Suprapubic skin (tissue), 4 donors: Measurements from ENCODE around the gene NDST4. TPM values are rescaled to one million over a fixed set of nuclear protein-coding genes. Genes with fewer than 3 reads are reported as not detected.
"Not testable (repeated sequence)": the region's sequence is repeated elsewhere in the genome, so short reads cannot be mapped to it uniquely, and the experiment has no call there.

Experiments used
- DNase-seq, 2 donors: peaks; one replicate each; pipeline ENCODE4 v3.0.0-alpha.2; 2019; ENCODE audit warnings: low spot score in 2 of 2
- H3K27ac ChIP-seq: fragments of 200-600 bp; sonication (generic); one replicate; pipeline ENCODE4 v1.5.1; 2019
- H3K27me3 ChIP-seq: fragments of 200-600 bp; sonication (generic); one replicate; pipeline ENCODE4 v1.5.1; 2019
- H3K36me3 ChIP-seq: fragments of 200-600 bp; sonication (generic); one replicate; pipeline ENCODE4 v1.5.1; 2019
- H3K4me1 ChIP-seq: fragments of 200-600 bp; sonication (generic); one replicate; pipeline ENCODE4 v1.5.1; 2019
- H3K4me3 ChIP-seq: fragments of 200-600 bp; sonication (generic); one replicate; pipeline ENCODE4 v1.5.1; 2019; ENCODE audit warnings: mild to moderate bottlenecking
- H3K9me3 ChIP-seq: fragments of 200-600 bp; sonication (generic); one replicate; pipeline ENCODE4 v1.5.1; 2019
- EP300 ChIP-seq: sonication (generic); formaldehyde crosslinking; IDR thresholded peaks from one replicate; pipeline ENCODE4 v1.6.1; 2017; ENCODE audit warnings: antibody characterized with exemption
- POLR2A ChIP-seq, 2 donors: fragments of 450-650 bp; IDR thresholded peaks; one replicate each; pipeline ENCODE4 v1.6.1; 2017; ENCODE audit warnings: antibody characterized with exemption in 2 of 2, mild to moderate bottlenecking in 2 of 2, moderate library complexity in 2 of 2
- POLR2AphosphoS5 ChIP-seq, 3 donors: sonication (generic); formaldehyde crosslinking; IDR thresholded peaks; one replicate each; pipeline ENCODE4 v1.6.1; 2017; ENCODE audit warnings: antibody characterized with exemption in 3 of 3
- WGBS: methylation state at CpG from one replicate; pipeline ENCODE4 v1.1.5; 2018; 5-methylcytosine and 5-hydroxymethylcytosine counted together
- total RNA-seq, 4 donors: library from RNA; depleted of rRNA; stranded (reverse); fragments of >200 nt; gene quantifications; one replicate each; pipeline ENCODE4 v1.1.0, GENCODE V29; 2016
- TF ChIP-seq, protein P1 (sequence below), 2 donors: fragments of 200-600 bp in 1 of 2; fragments of 450-650 bp in 1 of 2; sonication (generic) in 1 of 2; IDR thresholded peaks; one replicate each; pipeline ENCODE4 v1.5.1; 2016 to 2019; ENCODE audit warnings: antibody characterized with exemption in 2 of 2, mild to moderate bottlenecking in 1 of 2, moderate library complexity in 1 of 2

The NDST4 gene
- total RNA-seq, 4 donors from 2014 or later = not detected

GRCh38 chr4:114980932-114981708 is 132.3 kb downstream of the NDST4 start:
- 77% methylated on average over 5 of the region's 5 CpGs for WGBS
- no peak for DNase-seq
- Histone ChIP-seq H3K9me3 (no peaks in the 10 kb centered on the region), H3K27me3 (no peaks in the 10 kb centered on the region), H3K36me3 (no peaks in the 10 kb centered on the region), H3K27ac (no peak overlapping the region), H3K4me1 (no peaks in the 10 kb centered on the region), H3K4me3 (no peak overlapping the region)
- TF ChIP-seq EP300 (no peak), POLR2A (IDR thresholded peaks at IDR 0.05) (no peak), POLR2AphosphoS5 (IDR thresholded peaks at IDR 0.05) (no peak)
- TF ChIP-seq, protein P1, sequence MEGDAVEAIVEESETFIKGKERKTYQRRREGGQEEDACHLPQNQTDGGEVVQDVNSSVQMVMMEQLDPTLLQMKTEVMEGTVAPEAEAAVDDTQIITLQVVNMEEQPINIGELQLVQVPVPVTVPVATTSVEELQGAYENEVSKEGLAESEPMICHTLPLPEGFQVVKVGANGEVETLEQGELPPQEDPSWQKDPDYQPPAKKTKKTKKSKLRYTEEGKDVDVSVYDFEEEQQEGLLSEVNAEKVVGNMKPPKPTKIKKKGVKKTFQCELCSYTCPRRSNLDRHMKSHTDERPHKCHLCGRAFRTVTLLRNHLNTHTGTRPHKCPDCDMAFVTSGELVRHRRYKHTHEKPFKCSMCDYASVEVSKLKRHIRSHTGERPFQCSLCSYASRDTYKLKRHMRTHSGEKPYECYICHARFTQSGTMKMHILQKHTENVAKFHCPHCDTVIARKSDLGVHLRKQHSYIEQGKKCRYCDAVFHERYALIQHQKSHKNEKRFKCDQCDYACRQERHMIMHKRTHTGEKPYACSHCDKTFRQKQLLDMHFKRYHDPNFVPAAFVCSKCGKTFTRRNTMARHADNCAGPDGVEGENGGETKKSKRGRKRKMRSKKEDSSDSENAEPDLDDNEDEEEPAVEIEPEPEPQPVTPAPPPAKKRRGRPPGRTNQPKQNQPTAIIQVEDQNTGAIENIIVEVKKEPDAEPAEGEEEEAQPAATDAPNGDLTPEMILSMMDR (IDR thresholded peaks at IDR 0.05) = no peak

- not testable (repeated sequence) for H3K27me3 ChIP-seq, H3K36me3 ChIP-seq, H3K9me3 ChIP-seq, H3K27ac ChIP-seq, H3K4me3 ChIP-seq, DNase-seq, H3K4me1 ChIP-seq
- WGBS = 85% methylated on average over 7 of the region's 7 CpGs
These were observed 133.0 kb downstream of the NDST4 start for GRCh38 chr4:114980399-114980798.

DNA sequence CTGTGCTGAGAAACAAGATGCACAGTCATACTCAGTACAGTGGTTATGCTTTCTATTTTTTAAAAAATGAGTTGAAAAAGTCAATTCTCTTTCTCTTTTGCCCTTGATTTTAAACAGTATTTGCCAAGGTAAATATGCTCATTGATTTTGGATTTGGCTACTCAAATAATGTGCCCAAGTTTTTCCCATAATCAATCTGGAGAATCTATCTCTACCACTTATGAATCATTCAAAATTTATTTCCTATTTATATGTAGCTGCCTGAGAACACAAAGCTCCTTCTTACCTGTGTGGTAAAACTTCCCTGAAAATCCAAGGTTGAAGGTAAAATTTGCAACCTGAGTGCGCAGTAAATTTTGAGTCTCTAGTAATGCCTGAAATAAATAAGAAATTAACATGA is 136.5 kb downstream of the NDST4 start:
- no peaks in the 10 kb centered on the region for H3K9me3 ChIP-seq
- H3K4me1 ChIP-seq = no peaks in the 10 kb centered on the region
- TF ChIP-seq POLR2A (IDR thresholded peaks at IDR 0.05) (no peak), EP300 (no peak), POLR2AphosphoS5 (IDR thresholded peaks at IDR 0.05) (no peak)
- TF ChIP-seq, protein P1 (IDR thresholded peaks at IDR 0.05) = no peak
- 96% methylated on average over 1 of the region's 1 CpG for WGBS
- DNase-seq = no peak
- no peaks in the 10 kb centered on the region for H3K36me3 ChIP-seq
- H3K27me3 ChIP-seq = no peaks in the 10 kb centered on the region
- no peak overlapping the region for H3K27ac ChIP-seq
- no peak overlapping the region for H3K4me3 ChIP-seq

GRCh38 chr4:114964026-114964425 is 149.4 kb downstream of the NDST4 start:
- Histone ChIP-seq H3K27me3 (no peaks in the 10 kb centered on the region), H3K4me3 (no peak overlapping the region), H3K9me3 (no peaks in the 10 kb centered on the region), H3K27ac (no peak overlapping the region), H3K36me3 (no peaks in the 10 kb centered on the region), H3K4me1 (no peaks in the 10 kb centered on the region)
- DNase-seq = no peak
- TF ChIP-seq POLR2AphosphoS5 (IDR thresholded peaks at IDR 0.05) (no peak), POLR2A (IDR thresholded peaks at IDR 0.05) (no peak), EP300 (no peak)
- TF ChIP-seq, protein P1 (IDR thresholded peaks at IDR 0.05) = no peak

GRCh38 chr4:114945616-114946015 is 167.8 kb downstream of the NDST4 start:
- no peaks in the 10 kb centered on the region for H3K27me3 ChIP-seq
- 94% methylated on average over 1 of the region's 1 CpG for WGBS
- no peaks in the 10 kb centered on the region for H3K36me3 ChIP-seq
- H3K4me3 ChIP-seq = no peak overlapping the region
- TF ChIP-seq EP300 (no peak), POLR2AphosphoS5 (IDR thresholded peaks at IDR 0.05) (no peak), POLR2A (IDR thresholded peaks at IDR 0.05) (no peak)
- TF ChIP-seq, protein P1 (IDR thresholded peaks at IDR 0.05) = no peak
- no peaks in the 10 kb centered on the region for H3K4me1 ChIP-seq
- H3K9me3 ChIP-seq = no peaks in the 10 kb centered on the region
- no peak for DNase-seq
- H3K27ac ChIP-seq = no peak overlapping the region

DNA sequence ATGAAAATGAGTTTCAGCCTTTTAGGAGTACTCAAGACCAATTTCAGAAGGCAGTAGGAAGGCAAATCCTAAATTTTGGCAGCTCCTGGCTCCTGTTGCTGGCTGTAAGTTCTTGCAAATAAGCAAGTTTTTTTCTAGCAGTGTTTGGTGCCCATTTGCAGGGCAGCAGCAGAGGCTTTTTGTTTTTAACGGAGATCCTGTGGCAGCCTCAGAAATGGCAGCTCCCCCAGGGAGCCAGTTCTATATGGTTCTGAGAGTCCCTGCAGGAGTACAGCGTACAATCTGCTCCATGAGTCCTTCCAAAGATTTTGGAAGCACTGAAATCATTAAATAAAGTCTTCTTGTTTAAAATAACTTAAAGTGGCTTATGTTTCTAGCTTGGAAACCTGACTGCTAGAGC is 171.9 kb downstream of the NDST4 start:
- Histone ChIP-seq H3K9me3 (no peaks in the 10 kb centered on the region), H3K27ac (no peak overlapping the region), H3K27me3 (no peaks in the 10 kb centered on the region), H3K4me3 (no peak overlapping the region), H3K36me3 (no peaks in the 10 kb centered on the region), H3K4me1 (no peaks in the 10 kb centered on the region)
- TF ChIP-seq EP300 (no peak), POLR2A (IDR thresholded peaks at IDR 0.05) (no peak), POLR2AphosphoS5 (IDR thresholded peaks at IDR 0.05) (no peak)
- TF ChIP-seq, protein P1 (IDR thresholded peaks at IDR 0.05) = no peak
- no peak for DNase-seq
- WGBS = 74% methylated on average over 2 of the region's 2 CpGs
